ENCODE data around the gene SPATA17.

The SPATA17 gene

DNA sequence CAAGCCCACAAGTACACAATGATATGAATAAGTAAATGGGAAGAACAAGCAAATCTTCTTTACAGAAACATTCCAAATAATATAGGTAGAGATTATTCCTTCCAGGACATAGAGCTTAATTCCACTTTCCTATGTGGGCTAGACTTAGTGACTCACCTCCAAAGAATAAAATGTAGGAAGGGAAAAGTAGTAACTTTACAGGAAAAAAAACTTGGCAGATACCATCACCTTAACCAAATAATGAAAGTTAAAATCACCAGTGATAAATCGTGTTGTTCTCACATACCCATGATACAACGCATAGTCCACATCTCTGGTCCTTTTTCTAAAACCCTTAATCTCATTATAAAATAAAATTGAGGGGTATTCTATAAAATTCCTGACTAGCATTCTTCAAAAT is 260.8 kb downstream of the SPATA17 start:
- no peaks in the 10 kb centered on the region for H3K9me3 ChIP-seq (ENCODE audit: low read length)
- H3K27ac ChIP-seq (ENCODE audit: low read depth, low read length): no peak overlapping the region
- H3K4me3 ChIP-seq (ENCODE audit: low read depth in 1 of 2, low read length in 2 of 2): no peak overlapping the region
- H3K27me3 ChIP-seq (ENCODE audit: control insufficient read depth in 1 of 2, insufficient read depth in 2 of 2, low read length in 2 of 2): no peaks in the 10 kb centered on the region
- H3K9ac ChIP-seq (ENCODE audit: low read length): no peak overlapping the region
- H3K36me3 ChIP-seq (ENCODE audit: insufficient read depth, low read length): no peaks in the 10 kb centered on the region
- H3K4me1 ChIP-seq (ENCODE audit: insufficient read depth, low read length): no peaks in the 10 kb centered on the region

DNA sequence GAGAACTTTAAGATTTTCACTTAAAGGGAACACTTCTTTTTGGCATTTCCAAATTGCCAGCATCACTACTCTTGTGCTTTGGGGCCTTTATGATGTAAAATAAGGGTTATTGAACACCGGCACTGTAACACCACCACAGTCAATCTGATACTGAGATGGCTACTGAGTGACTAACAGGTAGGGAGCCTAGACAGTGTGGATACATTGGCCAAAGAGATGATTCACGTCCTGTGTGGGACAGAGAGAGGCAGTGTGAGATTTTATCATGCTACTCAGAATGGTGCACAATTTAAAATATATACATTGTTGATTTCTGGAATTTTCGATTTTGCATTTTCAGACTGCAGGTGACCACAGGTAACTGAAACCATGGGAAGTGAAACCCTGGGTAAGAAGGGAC is 261.6 kb downstream of the SPATA17 start:
- Histone ChIP-seq H3K9ac (ENCODE audit: low read length) (no peak overlapping the region), H3K27me3 (ENCODE audit: control insufficient read depth in 1 of 2, insufficient read depth in 2 of 2, low read length in 2 of 2) (no peaks in the 10 kb centered on the region), H3K9me3 (ENCODE audit: low read length) (no peaks in the 10 kb centered on the region), H3K4me1 (ENCODE audit: insufficient read depth, low read length) (no peaks in the 10 kb centered on the region), H3K4me3 (ENCODE audit: low read depth in 1 of 2, low read length in 2 of 2) (no peak overlapping the region), H3K27ac (ENCODE audit: low read depth, low read length) (no peak overlapping the region), H3K36me3 (ENCODE audit: insufficient read depth, low read length) (no peaks in the 10 kb centered on the region)

DNA sequence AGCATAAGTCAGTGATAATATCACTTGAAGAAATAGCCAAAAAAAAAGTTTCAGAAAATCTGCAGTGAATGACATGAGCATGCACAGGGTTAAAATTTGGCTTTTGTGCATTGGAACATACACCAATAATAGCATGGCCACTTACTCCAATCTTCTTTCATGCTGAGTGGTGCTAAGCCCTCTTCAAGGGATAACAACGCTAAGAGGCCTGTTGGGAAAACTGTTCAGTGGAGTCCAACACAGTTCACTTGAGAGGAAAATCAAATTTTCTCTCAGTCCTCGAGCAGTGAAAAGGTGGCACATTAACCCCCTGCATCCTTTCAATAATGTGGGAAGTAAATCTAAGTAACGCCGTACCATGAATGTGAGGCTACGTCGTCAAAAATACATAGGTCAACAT is 264.7 kb downstream of the SPATA17 start:
- Histone ChIP-seq H3K9me3 (ENCODE audit: low read length) (no peaks in the 10 kb centered on the region), H3K4me1 (ENCODE audit: insufficient read depth, low read length) (no peaks in the 10 kb centered on the region), H3K27ac (ENCODE audit: low read depth, low read length) (no peak overlapping the region), H3K4me3 (ENCODE audit: low read depth in 1 of 2, low read length in 2 of 2) (no peak overlapping the region), H3K36me3 (ENCODE audit: insufficient read depth, low read length) (no peaks in the 10 kb centered on the region), H3K9ac (ENCODE audit: low read length) (no peak overlapping the region), H3K27me3 (ENCODE audit: control insufficient read depth in 1 of 2, insufficient read depth in 2 of 2, low read length in 2 of 2) (no peaks in the 10 kb centered on the region)

DNA sequence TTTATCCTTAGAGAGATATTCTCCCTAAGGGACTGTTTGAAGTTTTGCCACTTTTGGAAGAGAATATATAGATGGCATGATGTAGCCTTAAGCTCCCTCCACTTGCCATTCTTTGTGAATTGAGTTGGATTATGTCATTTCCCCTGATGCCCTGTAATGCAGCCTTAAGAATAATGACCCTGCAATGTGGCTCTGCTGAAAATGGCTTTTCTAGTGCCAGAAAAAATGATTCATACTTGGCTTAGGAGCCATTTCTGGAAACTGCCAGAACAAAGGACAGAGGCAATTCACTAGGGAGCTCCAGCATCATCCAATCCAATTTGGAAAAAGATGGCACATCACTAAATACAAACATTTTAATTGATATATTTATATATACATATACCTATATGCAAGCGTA is 265.3 kb downstream of the SPATA17 start:
- Histone ChIP-seq H3K36me3 (ENCODE audit: insufficient read depth, low read length) (no peaks in the 10 kb centered on the region), H3K27ac (ENCODE audit: low read depth, low read length) (no peak overlapping the region), H3K4me1 (ENCODE audit: insufficient read depth, low read length) (no peaks in the 10 kb centered on the region), H3K9ac (ENCODE audit: low read length) (no peak overlapping the region), H3K9me3 (ENCODE audit: low read length) (no peaks in the 10 kb centered on the region), H3K27me3 (ENCODE audit: control insufficient read depth in 1 of 2, insufficient read depth in 2 of 2, low read length in 2 of 2) (no peaks in the 10 kb centered on the region), H3K4me3 (ENCODE audit: low read depth in 1 of 2, low read length in 2 of 2) (no peak overlapping the region)

DNA sequence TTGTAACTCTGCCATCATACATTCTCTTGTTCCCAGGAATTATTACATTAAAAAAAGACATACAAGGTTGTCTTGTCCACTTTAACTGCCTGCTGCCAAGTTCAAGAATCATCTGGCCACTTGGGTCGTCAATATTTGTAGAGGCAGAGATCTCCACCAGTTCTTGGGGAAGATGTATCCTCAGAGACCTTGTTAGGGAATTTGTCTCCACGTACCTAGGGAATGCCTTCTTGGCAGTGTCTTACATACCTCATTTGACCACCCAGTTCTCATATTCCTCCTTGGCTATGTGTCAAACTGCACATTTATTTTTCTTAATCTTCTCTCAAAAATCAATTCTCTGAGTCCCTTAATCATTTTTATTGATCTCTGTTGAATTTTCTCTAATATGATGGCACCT is 266.0 kb downstream of the SPATA17 start:
- no peaks in the 10 kb centered on the region for H3K36me3 ChIP-seq (ENCODE audit: insufficient read depth, low read length)
- H3K4me1 ChIP-seq (ENCODE audit: insufficient read depth, low read length): no peaks in the 10 kb centered on the region
- H3K27me3 ChIP-seq (ENCODE audit: control insufficient read depth in 1 of 2, insufficient read depth in 2 of 2, low read length in 2 of 2): no peaks in the 10 kb centered on the region
- H3K27ac ChIP-seq (ENCODE audit: low read depth, low read length): no peak overlapping the region
- H3K9me3 ChIP-seq (ENCODE audit: low read length): no peaks in the 10 kb centered on the region
- H3K9ac ChIP-seq (ENCODE audit: low read length): no peak overlapping the region
- no peak overlapping the region for H3K4me3 ChIP-seq (ENCODE audit: low read depth in 1 of 2, low read length in 2 of 2)

DNA sequence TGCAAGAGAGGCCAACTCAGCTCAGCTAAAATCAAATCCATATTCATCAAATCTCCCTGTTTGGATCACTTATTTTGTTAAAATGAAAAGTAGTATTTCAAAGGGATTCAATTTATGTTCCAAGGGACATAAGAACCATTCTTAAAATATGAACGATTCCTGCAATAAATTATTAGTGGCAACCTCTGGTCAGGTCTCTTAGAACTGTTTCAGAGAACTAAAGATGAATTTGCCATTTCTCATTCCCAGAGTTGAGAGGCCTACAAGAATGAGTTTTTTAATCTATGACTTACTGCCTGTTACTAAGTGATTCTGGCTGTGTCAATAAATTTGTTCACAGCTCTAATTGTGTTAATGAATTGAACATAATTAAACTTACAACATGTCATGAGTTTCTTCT is 268.5 kb downstream of the SPATA17 start:
- Histone ChIP-seq H3K27me3 (ENCODE audit: control insufficient read depth in 1 of 2, insufficient read depth in 2 of 2, low read length in 2 of 2) (no peaks in the 10 kb centered on the region), H3K36me3 (ENCODE audit: insufficient read depth, low read length) (no peaks in the 10 kb centered on the region)

DNA sequence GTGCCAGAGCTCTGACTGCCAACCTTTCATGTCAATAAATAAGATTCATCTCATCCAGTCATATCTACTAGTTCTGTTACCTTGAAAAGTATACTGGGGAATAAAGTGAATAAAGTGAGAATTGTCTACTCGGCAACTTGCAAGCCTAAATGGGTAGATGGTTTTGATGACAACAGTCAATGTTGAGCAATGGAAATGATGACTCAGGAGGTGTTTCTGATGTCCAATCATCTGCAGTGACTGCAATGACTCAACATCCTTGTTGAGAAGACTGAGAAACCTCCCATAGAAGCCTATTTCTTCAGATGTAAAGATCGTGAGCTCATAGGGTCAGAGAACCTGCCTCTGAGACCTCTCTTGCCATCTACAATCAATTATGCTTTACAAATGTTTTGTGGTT is 276.4 kb downstream of the SPATA17 start:
- Histone ChIP-seq H3K27ac (ENCODE audit: low read depth, low read length) (no peak overlapping the region), H3K4me1 (ENCODE audit: insufficient read depth, low read length) (no peaks in the 10 kb centered on the region), H3K36me3 (ENCODE audit: insufficient read depth, low read length) (no peaks in the 10 kb centered on the region), H3K27me3 (ENCODE audit: control insufficient read depth in 1 of 2, insufficient read depth in 2 of 2, low read length in 2 of 2) (no peaks in the 10 kb centered on the region), H3K4me3 (ENCODE audit: low read depth in 1 of 2, low read length in 2 of 2) (no peak overlapping the region), H3K9ac (ENCODE audit: low read length) (no peak overlapping the region), H3K9me3 (ENCODE audit: low read length) (no peaks in the 10 kb centered on the region)

More for the DNA sequence above, 268.5 kb downstream of the SPATA17 start:
- Histone ChIP-seq H3K4me3 (ENCODE audit: low read depth in 1 of 2, low read length in 2 of 2) (no peak overlapping the region), H3K9me3 (ENCODE audit: low read length) (no peaks in the 10 kb centered on the region), H3K9ac (ENCODE audit: low read length) (no peak overlapping the region), H3K27ac (ENCODE audit: low read depth, low read length) (no peak overlapping the region), H3K4me1 (ENCODE audit: insufficient read depth, low read length) (no peaks in the 10 kb centered on the region)

DNA sequence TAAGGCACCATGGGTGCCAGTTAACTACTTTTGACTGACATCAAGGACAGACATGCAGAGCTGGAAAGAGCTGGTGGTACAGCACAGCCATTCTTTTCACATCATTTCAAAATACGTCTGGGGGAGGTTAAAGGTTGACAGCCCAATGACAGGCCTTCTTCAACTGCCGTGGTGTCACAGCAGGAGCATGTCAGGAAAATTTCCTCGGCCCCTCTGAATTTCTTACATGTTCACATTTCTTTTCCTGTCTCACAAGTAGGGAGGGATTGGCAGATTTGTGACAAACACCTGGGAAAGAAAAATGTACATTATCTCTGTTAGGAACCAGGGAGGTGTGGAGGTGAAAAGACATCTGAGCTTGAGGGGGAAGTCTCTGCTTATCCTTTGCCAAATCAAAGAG is 279.1 kb downstream of the SPATA17 start:
- no peak overlapping the region for H3K4me3 ChIP-seq (ENCODE audit: low read depth in 1 of 2, low read length in 2 of 2)
- H3K27me3 ChIP-seq (ENCODE audit: control insufficient read depth in 1 of 2, insufficient read depth in 2 of 2, low read length in 2 of 2): no peaks in the 10 kb centered on the region
- H3K27ac ChIP-seq (ENCODE audit: low read depth, low read length): no peak overlapping the region
- H3K9me3 ChIP-seq (ENCODE audit: low read length): no peaks in the 10 kb centered on the region
- no peak overlapping the region for H3K9ac ChIP-seq (ENCODE audit: low read length)
- no peaks in the 10 kb centered on the region for H3K4me1 ChIP-seq (ENCODE audit: insufficient read depth, low read length)
- no peaks in the 10 kb centered on the region for H3K36me3 ChIP-seq (ENCODE audit: insufficient read depth, low read length)

DNA sequence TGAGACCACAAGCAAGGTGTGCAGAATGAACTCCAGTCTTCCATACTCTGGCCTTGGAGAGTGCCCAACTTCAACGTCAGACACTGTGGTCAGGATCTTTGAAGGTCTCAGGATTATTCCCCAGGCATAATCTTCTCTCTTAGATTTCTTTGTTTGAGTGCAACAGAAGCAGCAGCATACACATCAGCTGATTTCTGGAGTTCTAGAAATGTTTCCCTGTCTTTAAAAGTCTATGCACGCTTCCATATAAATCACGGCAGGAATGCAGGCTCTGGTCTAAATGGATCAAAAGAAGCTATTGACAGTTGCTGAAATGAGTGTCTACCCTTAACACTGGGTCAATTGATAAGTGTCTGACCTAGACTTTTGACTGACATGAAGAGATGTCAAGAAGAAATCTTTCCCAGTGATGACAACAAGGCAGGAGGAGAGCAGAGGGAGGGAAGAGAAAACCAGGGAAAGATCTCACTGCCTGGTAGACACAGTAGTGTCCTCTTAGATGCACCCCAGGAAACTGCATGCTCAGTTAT is 279.7 kb downstream of the SPATA17 start:
- no peaks in the 10 kb centered on the region for H3K27me3 ChIP-seq (ENCODE audit: control insufficient read depth in 1 of 2, insufficient read depth in 2 of 2, low read length in 2 of 2)
- no peaks in the 10 kb centered on the region for H3K4me1 ChIP-seq (ENCODE audit: insufficient read depth, low read length)
- H3K27ac ChIP-seq (ENCODE audit: low read depth, low read length): no peak overlapping the region
- no peaks in the 10 kb centered on the region for H3K36me3 ChIP-seq (ENCODE audit: insufficient read depth, low read length)
- no peak overlapping the region for H3K4me3 ChIP-seq (ENCODE audit: low read depth in 1 of 2, low read length in 2 of 2)
- no peak overlapping the region for H3K9ac ChIP-seq (ENCODE audit: low read length)
- no peaks in the 10 kb centered on the region for H3K9me3 ChIP-seq (ENCODE audit: low read length)

DNA sequence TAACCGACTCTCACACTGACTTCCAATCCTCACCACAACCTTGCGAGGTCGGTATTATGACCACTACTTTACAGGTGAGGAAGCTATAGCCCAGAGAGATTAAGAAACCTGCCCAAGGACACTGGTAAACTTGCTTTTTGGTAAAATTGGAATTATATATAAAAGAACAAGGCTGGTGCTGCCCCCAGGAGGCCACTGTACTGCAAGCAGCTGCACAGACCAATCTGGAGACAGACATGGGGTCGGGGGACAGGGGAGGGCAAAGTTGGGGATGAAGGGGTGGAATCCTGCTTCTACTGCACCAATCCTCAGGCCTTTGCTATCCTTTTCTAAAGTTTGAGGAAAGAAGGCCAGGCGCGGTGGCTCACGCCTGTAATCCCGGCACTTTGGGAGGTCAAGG is 280.8 kb downstream of the SPATA17 start:
- no peaks in the 10 kb centered on the region for H3K27me3 ChIP-seq (ENCODE audit: control insufficient read depth in 1 of 2, insufficient read depth in 2 of 2, low read length in 2 of 2)
- no peak overlapping the region for H3K9ac ChIP-seq (ENCODE audit: low read length)
- no peak overlapping the region for H3K27ac ChIP-seq (ENCODE audit: low read depth, low read length)
- no peak overlapping the region for H3K4me3 ChIP-seq (ENCODE audit: low read depth in 1 of 2, low read length in 2 of 2)
- no peaks in the 10 kb centered on the region for H3K4me1 ChIP-seq (ENCODE audit: insufficient read depth, low read length)
- no peaks in the 10 kb centered on the region for H3K9me3 ChIP-seq (ENCODE audit: low read length)
- H3K36me3 ChIP-seq (ENCODE audit: insufficient read depth, low read length): no peaks in the 10 kb centered on the region

DNA sequence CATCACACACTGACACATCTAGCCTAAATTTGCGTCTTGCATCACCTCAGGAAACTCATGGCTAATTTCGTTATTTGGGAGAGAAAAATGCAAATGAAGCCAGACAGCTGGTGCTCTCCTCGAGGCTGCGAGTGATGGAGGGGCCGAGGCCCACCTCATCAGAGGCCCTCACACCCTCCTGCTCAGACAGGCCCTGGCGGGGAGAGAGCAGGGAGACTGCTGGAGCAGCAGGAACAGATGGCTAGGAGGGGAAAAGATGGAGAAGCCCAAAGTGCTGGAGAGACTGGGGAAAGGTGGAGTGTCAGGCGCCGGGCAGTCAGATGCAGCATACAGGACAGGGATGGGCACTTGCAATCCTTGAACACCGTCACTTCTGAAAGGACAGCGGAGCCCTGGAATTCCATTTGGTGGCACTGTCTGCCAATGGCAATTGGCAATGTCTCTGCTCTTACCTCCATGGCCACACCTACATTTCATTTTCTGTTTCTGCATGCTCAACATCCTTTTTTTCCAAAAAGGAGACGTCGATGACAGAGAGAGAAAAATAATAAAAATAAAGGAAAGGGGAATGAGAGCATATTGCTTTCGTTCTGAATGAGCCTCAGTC is 286.2 kb downstream of the SPATA17 start:
- Histone ChIP-seq H3K27ac (ENCODE audit: low read depth, low read length) (no peak overlapping the region), H3K4me1 (ENCODE audit: insufficient read depth, low read length) (no peaks in the 10 kb centered on the region), H3K36me3 (ENCODE audit: insufficient read depth, low read length) (no peaks in the 10 kb centered on the region), H3K27me3 (ENCODE audit: control insufficient read depth in 1 of 2, insufficient read depth in 2 of 2, low read length in 2 of 2) (no peaks in the 10 kb centered on the region), H3K4me3 (ENCODE audit: low read depth in 1 of 2, low read length in 2 of 2) (no peak overlapping the region), H3K9ac (ENCODE audit: low read length) (no peak overlapping the region), H3K9me3 (ENCODE audit: low read length) (no peaks in the 10 kb centered on the region)

DNA sequence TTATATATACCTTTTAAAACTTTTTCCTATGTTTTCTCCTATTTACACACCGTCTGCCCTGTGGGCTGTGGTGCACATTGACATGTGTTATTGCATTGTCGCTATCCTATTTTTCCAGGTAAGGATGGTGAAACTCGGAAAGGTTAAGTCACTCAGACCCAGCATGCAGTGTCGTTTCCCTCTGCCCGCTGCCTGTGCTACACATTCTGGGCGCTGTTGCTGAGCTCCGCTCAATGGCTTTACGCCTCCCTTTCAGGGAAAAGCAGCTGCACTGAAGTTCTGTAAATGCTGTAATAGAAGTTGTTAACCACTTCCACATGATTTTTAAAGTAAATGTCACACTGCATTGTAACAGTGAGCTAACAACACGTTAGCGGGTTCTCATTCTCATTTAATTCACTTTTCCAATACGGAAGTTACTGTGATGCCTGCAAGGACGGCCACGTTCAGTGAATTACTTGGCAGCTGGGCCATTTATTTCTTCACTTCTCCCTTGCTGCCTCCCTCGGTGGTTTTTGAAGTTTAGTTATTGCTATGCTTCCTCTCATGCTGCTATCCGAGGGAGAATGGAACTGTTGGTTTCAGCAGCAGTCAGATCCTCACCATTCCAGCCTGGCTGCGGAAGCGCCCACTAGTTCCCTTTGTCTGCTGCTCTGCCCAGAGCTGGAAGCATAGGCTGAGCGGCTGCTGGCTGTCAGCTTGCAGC is 288.7 kb downstream of the SPATA17 start:
- Histone ChIP-seq H3K27me3 (ENCODE audit: control insufficient read depth in 1 of 2, insufficient read depth in 2 of 2, low read length in 2 of 2) (peaks cover 0 to 2% of the 10 kb centered on the region in 2 donors), H3K27ac (ENCODE audit: low read depth, low read length) (no peak overlapping the region), H3K4me3 (ENCODE audit: low read depth in 1 of 2, low read length in 2 of 2) (no peak overlapping the region), H3K9ac (ENCODE audit: low read length) (no peak overlapping the region), H3K4me1 (ENCODE audit: insufficient read depth, low read length) (no peaks in the 10 kb centered on the region), H3K36me3 (ENCODE audit: insufficient read depth, low read length) (no peaks in the 10 kb centered on the region), H3K9me3 (ENCODE audit: low read length) (no peaks in the 10 kb centered on the region)

All from muscle layer of colon (tissue), 2 donors.